GM19455 (cell line): ENCODE measurements around the gene EDN3.
"Not testable (repeated sequence)": the region's sequence is repeated elsewhere in the genome, so short reads cannot be mapped to it uniquely, and the experiment has no call there.

Source experiments
- ATAC-seq: cut with Tn5 transposase; IDR thresholded peaks from one replicate; pipeline ENCODE4 v1.9.1; 2021; ENCODE audit not compliant: unreplicated experiment

Gene EDN3

GRCh38 chr20:59334651-59335300, 34.4 kb downstream of the EDN3 start:
- ATAC-seq = no peak

GRCh38 chr20:59335377-59335776, 35.0 kb downstream of the EDN3 start:
- ATAC-seq = no peak

- ATAC-seq = no peak
Measured at GRCh38 chr20:59336540-59336939, 36.1 kb downstream of the EDN3 start.

DNA sequence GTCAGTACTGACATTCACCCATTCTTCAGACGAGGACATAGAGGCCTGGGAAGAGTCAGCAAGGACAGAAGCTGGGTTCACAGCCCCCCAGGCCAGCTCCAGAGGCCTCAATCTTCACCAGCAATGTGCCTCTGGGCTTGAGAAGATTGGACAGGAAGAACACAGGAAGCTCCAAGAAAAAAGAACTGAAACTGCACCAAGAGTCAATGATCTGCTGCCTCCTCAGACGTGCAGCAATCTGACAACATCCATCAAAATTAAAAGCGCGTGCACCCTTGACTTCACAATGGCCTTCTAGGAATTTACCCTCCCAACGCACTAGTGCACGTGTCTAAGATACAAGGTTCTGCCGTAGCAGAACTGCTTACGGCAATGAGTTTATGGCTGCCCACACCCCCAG, 38.0 kb downstream of the EDN3 start:
- ATAC-seq = not testable (repeated sequence)

GRCh38 chr20:59340201-59340885, 39.9 kb downstream of the EDN3 start:
- ATAC-seq = no peak

DNA sequence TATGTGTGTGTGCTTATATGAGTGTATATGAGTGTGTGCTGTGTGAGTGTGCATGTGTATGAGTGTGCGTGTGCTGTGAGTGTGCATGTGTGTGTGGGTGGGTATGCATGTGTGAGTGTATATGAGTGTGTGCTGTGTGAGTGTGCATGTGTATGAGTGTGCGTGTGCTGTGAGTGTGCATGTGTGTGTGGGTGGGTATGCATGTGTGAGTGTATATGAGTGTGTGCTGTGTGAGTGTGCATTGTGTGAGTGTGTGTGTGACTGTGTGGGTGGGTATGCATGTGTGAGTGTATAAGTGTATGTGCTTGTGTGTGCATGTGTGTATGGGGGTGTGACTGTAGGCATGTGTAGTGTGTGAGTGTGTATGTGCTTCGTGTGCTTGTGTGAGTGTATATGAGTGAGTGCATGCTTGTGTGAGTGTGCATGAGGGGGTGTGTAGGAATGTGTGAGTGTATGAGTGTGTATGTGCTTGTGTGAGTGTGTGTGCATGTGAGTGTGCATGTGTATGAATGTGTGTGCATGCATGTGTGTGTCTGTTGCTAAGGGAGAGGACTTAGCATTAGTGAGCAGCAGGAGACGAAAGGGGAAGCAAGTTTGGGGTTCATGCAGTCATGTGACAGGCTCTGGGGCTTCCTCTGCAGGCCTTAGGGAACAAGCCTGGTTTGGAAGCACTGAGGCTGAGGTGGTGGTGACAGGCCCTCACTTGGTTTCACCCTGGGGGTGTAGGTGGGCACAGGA, 41.0 kb downstream of the EDN3 start:
- ATAC-seq = not testable (repeated sequence)

DNA sequence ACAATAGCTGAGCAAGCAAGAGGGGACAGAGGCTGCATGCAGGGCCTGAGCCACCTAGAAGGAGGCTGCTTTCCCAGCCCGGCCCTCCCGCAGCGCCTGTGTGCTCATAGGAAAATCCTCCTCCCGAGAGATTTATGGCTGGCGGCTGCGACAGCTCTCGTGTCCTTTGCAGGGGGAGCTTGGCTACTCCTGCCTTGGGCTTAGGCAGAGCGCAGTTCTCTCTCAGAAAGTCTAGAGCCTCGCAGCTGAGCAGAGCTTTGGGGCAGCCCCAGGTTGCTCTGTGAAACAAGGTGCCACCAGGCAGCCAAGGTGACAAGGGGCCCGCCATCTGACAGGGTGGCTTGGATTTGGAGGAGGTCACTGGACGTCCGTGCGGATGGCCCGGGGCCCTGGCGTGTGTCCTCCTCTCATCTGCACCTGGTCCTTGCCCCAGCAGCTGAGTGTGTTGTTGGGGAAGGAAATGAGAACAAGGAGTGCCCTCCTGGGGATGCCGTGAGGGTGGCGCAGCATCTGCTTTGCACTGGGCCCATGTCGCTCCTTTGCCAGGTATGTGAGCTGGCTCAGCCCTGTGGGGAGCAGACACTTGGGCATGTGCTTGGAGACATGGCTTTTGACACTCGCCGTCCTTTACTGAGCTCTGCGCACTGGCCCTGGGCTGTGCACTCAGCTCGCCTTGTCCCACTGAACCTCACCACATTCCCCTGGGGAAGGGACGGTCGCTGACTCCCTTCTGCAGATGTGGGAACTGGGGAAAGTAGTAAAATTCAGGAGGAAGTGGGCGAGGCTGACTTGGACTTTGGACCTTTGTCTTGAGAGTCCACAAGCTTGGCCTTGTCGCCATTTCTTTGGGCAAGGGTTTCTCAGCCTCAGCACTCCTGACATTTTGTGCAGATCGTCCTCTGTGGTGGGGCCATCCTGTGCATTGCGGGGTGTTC, 41.9 kb downstream of the EDN3 start:
- no peak for ATAC-seq

DNA sequence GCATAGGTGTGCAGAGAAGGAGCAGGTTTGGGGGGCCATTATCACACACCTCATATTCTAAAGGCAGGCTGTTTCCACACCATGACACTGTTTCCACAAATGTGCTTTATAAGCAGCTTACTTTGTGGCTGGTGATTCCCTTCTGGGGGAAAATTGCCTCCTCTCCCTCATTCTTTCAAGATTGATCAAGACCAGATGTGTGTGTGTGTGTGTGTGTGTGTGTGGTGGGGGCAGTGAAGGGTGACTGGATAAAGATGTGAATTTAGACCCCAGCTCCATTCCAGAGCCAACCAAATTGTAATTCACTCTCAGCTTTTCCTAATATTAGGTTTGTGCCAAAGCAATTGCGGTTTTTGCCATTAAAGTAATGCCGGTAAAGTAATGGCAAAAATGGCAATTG, 45.6 kb downstream of the EDN3 start:
- no peak for ATAC-seq

DNA sequence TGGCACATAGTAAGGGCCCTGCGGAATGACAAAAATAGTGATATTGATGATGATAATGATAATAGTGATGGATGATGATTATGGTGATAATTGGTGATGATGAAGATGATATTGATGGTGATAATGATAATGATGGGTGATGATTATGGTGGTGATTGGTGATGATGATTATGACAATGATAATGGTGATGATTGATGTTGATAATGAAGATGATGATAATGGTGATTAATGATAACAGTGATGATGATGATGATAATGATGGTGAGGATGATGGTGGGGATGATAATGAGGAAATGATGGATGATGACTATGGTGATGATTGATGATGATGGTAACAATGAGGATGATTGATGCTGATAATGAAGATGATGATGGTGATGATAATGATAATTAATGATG, 48.9 kb downstream of the EDN3 start:
- no peak for ATAC-seq

DNA sequence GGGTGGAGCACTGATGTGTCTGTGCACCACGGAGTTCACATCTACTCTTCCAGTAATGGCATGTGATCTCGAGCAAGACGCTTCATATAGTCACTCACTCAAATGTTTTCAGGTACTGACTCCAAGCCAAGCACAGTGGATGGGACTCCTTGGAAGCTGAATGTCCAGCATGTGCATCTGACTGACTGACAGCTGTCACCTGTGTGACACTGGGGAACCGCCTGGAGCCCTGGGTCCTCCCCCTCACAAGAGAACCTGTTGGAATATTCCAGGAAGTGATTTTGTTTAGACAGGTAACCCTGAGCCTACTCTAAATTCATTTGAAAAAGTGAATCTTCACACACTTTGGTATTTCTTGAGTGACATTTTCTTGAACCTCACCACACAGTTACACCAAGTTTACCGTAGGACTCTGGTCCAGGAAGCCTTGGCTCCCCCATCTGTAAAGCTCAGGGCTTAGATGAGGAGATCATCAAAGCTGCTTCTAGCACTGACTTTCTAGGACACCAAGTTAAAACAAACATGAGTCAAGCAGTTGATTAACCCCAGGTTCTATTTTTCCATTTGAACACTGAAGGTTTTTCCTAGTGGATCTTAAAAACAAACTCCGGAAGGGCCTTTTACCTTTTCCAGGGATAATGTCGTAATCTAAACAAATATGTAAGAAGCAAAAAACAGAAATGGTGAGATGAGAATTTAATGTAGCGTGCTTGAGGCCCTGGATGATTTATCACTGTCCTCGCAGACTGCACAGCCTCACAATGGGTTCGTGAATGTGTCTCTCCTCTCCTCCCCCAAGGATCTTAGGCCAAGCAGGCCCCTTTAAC, 50.1 kb downstream of the EDN3 start:
- no peak for ATAC-seq

DNA sequence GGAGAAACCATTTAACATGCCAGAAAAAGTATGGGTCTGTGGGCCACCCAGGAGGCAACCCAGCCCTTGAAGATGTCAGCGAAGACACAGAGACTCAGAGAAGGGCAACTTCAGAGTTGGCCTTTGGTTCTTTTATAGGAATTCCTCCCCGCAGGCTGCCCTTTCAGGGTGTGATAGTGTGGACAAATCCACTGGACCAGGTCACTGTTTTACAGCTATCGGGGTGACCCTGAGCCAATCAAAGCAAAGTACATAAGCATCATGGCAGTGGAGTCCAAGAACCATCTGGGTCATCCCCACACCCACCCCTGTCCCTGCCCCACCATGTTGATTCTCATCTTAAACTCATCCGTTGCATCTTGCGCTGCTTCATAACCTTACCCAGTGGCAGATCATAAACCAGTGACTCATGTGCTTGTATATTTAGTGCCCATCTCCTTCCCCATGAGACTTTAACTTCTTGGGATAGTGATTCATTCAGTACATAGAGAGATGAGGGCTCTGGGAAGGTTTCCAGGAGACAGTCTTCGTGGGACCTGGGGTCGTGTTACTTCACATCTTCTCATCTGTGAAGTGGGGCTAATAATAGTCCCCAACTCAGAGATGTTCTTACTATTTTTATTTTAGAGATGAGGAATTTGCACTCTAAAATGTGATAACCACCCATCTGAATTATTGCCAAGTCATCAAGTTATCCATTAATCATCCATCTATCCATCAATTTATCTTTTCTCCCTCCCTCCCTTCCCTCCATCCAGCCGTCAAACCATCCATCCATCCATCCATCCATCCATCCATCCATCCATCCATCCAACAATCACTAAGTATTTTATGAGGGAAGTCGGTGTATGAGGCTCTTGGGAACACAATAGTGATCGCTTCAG, 51.0 kb downstream of the EDN3 start:
- no peak for ATAC-seq

DNA sequence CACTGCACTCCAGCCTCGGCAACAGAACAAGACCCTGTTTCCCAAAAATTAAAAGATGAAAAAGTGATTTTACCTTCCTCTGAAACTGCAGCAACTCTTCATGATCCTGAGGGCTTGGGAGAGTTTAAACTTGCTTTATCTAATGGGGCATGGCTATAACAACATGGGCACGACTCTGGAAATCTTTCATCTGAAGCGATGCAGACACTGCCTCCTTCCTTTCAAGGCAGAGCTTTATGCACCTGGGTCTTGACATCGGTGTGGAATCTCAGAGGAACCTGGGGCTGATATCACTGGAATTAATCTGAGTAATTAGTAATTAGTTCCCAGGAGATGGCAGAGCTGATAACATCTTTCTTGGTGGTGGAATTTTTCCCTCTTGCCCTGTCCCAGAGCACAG, 52.1 kb downstream of the EDN3 start:
- ATAC-seq = no peak

DNA sequence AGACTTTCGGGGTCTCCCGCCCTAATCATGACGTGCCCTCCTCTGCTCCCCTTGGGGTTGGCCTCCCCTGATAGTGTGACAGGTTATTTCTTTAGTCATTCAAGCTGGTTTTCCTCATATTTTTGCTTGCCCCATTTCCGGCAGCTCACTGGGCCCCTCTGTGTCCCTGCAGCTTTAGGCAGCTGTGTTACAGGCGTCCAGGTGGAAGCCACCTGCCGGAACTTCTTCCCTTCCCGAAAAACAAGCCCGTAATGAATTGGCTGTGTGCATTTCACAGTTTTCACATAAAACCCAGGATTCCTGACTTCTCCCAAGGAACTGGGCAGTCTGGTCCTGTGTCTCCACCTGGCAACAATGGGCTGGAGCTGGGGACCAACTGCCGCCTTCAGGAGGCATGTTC, 52.6 kb downstream of the EDN3 start:
- ATAC-seq = no peak

- no peak for ATAC-seq
Measured at GRCh38 chr20:59354460-59354859, 54.0 kb downstream of the EDN3 start.

DNA sequence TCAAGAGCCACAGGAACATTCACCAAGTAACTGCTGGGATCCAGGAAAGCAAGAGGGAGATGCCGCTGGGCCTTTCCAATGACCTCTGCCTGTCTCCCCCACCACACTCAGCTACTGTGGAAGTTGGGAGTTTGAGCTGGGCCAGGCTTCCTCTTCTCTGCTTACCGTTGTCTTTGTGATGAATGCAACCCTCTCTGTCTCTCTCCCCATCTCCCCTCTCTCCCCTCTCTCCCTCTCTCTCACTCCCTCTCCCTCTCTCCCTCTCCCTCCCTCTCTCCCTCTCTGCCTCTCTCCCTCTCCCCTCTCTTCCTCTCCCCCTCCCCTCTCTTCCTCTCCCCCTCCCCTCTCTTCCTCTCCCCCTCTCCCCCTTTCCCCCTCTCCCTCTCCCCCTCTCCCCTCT, 54.8 kb downstream of the EDN3 start:
- no peak for ATAC-seq

DNA sequence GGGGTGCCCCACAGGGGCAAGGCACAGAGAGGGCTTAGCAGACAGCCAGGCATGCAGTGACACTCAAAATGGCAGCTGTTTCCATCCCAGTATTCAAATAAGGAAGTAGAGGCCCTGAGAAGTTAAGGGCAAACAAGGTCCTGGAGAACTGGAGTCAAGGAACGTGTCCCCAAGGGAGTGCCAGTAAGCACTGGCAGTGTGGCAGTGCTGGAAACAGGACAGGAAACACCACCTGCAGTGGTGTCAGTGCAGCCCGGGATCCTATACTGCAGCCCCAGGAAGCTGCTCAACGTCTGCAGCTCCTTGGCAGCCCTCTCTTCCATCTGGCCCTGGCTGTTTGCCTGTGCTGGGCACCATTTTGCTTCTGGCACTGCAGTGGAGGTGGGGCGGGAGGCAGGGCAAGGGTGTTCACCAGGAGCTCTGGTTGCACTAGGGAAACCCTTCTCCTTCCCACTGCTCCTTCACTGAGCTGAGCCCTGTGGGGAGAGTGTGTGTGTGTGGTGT, 56.3 kb downstream of the EDN3 start:
- no peak for ATAC-seq

- ATAC-seq = not testable (repeated sequence)
Measured at GRCh38 chr20:59358793-59359192, 58.4 kb downstream of the EDN3 start.

- no peak for ATAC-seq
Measured at GRCh38 chr20:59359906-59360725, 59.7 kb downstream of the EDN3 start.
